Bronchial epithelial cell (primary cell): ENCODE results near the gene ITGBL1. TPM values are rescaled to one million over a fixed set of nuclear protein-coding genes. Genes with fewer than 3 reads are reported as not detected.

Experiments
- DNase-seq: peaks from one replicate; pipeline ENCODE4 v3.0.0-alpha.2; 2010; ENCODE audit warnings: low read depth
- FAIRE-seq: peaks from 2 replicates; lab custom pipeline; 2011; peaks lifted over from hg19 to GRCh38; lab: Jason Lieb, UNC
- H3K27me3 ChIP-seq: 2 replicates; pipeline ENCODE4 v1.5.1; 2011; ENCODE audit warnings: low read length; ENCODE audit not compliant: control insufficient read depth, insufficient read depth
- H3K36me3 ChIP-seq: 2 replicates; pipeline ENCODE4 v1.5.1; 2011; ENCODE audit warnings: low read length; ENCODE audit not compliant: control insufficient read depth, insufficient read depth
- H3K4me3 ChIP-seq: 2 replicates; pipeline ENCODE4 v1.5.1; 2011; ENCODE audit warnings: mild to moderate bottlenecking, low read depth, low read length, control low read depth
- CTCF ChIP-seq: IDR thresholded peaks from 2 replicates; pipeline ENCODE4 v1.5.1; 2011; ENCODE audit warnings: mild to moderate bottlenecking, moderate library complexity, low read length, control low read depth, inconsistent platforms; ENCODE audit not compliant: insufficient read depth, severe bottlenecking
- total RNA-seq: library from RNA; depleted of rRNA; stranded (reverse); fragments of >200 nt; gene quantifications from 2 replicates; pipeline ENCODE4 v1.2.1, GENCODE V29; 2014

The ITGBL1 gene
- total RNA-seq, 1 donor from 2014 or later = 1.1 TPM

GRCh38 chr13:101751488-101751887, 299.0 kb downstream of the ITGBL1 start:
- no peaks in the 10 kb centered on the region for H3K36me3 ChIP-seq
- H3K4me3 ChIP-seq = no peak overlapping the region
- no peaks in the 10 kb centered on the region for H3K27me3 ChIP-seq
- no peak for FAIRE-seq
- peak; percentile 80 for DNase-seq
- TF ChIP-seq CTCF = no peak

GRCh38 chr13:101752432-101752831, 300.0 kb downstream of the ITGBL1 start:
- Histone ChIP-seq H3K36me3 (no peaks in the 10 kb centered on the region), H3K4me3 (no peak overlapping the region), H3K27me3 (no peaks in the 10 kb centered on the region)
- DNase-seq (no peak), FAIRE-seq (no peak)
- no peak for TF ChIP-seq CTCF

GRCh38 chr13:101755228-101755887, 302.9 kb downstream of the ITGBL1 start:
- no peak for DNase-seq
- no peak for FAIRE-seq
- Histone ChIP-seq H3K36me3 (no peaks in the 10 kb centered on the region), H3K27me3 (peaks cover under 1% of the 10 kb centered on the region), H3K4me3 (no peak overlapping the region)
- no peak for TF ChIP-seq CTCF

GRCh38 chr13:101757446-101758039, 305.1 kb downstream of the ITGBL1 start:
- no peaks in the 10 kb centered on the region for H3K36me3 ChIP-seq
- peaks cover 2% of the 10 kb centered on the region for H3K27me3 ChIP-seq
- DNase-seq (peak; percentile 65), FAIRE-seq (no peak)
- peak; percentile 44 for TF ChIP-seq CTCF
- H3K4me3 ChIP-seq = no peak overlapping the region

GRCh38 chr13:101763191-101763590, 310.7 kb downstream of the ITGBL1 start:
- no peak for FAIRE-seq
- Histone ChIP-seq H3K36me3 (no peaks in the 10 kb centered on the region), H3K27me3 (peaks cover 2% of the 10 kb centered on the region), H3K4me3 (no peak overlapping the region)
- no peak for TF ChIP-seq CTCF
- DNase-seq = no peak

Other genes with a start within 250 kb of the ITGBL1 start
- gene NALCN, start 36.2 kb upstream of the ITGBL1 start, total RNA-seq = 0.26 and 0.38 TPM in 2 replicates